Pancreas (tissue), 10 donors: ENCODE results near the gene ZNF268. TPM values are rescaled to one million over a fixed set of nuclear protein-coding genes. Genes with fewer than 3 reads are reported as not detected.
"Not testable (repeated sequence)": the region's sequence is repeated elsewhere in the genome, so short reads cannot be mapped to it uniquely, and the experiment has no call there.

Experiments used
- ATAC-seq, 4 donors: fragments of 200-7000 bp; cut with Tn5 transposase; one replicate each; pipeline versions ENCODE4 v1.8.0 to v1.9.1; 2020; ENCODE audit warnings: mild to moderate bottlenecking in 4 of 4, moderate library complexity in 4 of 4
- DNase-seq, 6 donors: peaks; one replicate each; pipeline ENCODE4 v3.0.0-alpha.2; 2020
- FAIRE-seq: peaks from 2 replicates; lab custom pipeline; 2012; peaks lifted over from hg19 to GRCh38; lab: Jason Lieb, UNC
- H3K27ac ChIP-seq, 4 donors: fragments of 200-600 bp; sonication (generic); 1 replicate in 3 of 4; 2 replicates in 1 of 4; pipeline versions ENCODE4 v1.5.0 to v1.8.0; 2020
- H3K27me3 ChIP-seq, 4 donors: fragments of 200-600 bp; one replicate each; pipeline ENCODE4 v1.8.0; 2021
- H3K36me3 ChIP-seq, 3 donors: fragments of 200-600 bp; sonication (generic) in 1 of 3; one replicate each; pipeline versions ENCODE4 v1.5.0 to v1.8.0; 2020 to 2021
- H3K4me1 ChIP-seq, 3 donors: fragments of 200-600 bp; one replicate each; pipeline ENCODE4 v1.8.0; 2021
- H3K4me3 ChIP-seq, 4 donors: fragments of 200-600 bp; sonication (generic) in 2 of 4; one replicate each; pipeline versions ENCODE4 v1.5.0 to v1.8.0; 2020 to 2021
- H3K9me3 ChIP-seq, 4 donors: fragments of 200-600 bp; one replicate each; pipeline ENCODE4 v1.8.0; 2021
- CTCF ChIP-seq, 4 donors: fragments of 200-600 bp; sonication (generic) in 3 of 4; IDR thresholded peaks; one replicate each; pipeline versions ENCODE4 v1.5.0 to v1.8.0; 2021; ENCODE audit warnings: antibody characterized with exemption in 4 of 4
- WGBS, 2 donors: extraction: QIAGEN DNeasy Blood & Tissue Kit; methylation state at CpG; one replicate each; pipeline ENCODE4 v1.1.7; 2013; 5-methylcytosine and 5-hydroxymethylcytosine counted together
- intact Hi-C, 3 donors: fragments of 100-400 bp; cut with DNase I; formaldehyde crosslinking; loops; one replicate each; pipeline versions ENCODE4 v1.11.1 to v1.14.2; 2022
- polyA plus RNA-seq, 2 donors: library from polyadenylated mRNA; stranded (reverse); fragments of 200-250 nt; gene quantifications; one replicate each; pipeline ENCODE4 v1.2.3, GENCODE V29; 2013
- total RNA-seq, 6 donors: library from RNA; stranded (reverse); fragmentation: NEBNext Ultra II Directional in 4 of 6; extraction: Animal tissue kit (Norgen Biotek cat#: 25700) in 4 of 6; gene quantifications; one replicate each; pipeline versions ENCODE4 v1.2.1 to v1.2.4, GENCODE V29; 2021 to 2023
- donor health status: healthy with polysubstance abuse.
- donor health status: DM: no; HTN: no; CAD: no; lungs with moderate emphysema.
- donor health status: DM: no; HTN: no; CAD: no.
- donor health status: control.
- donor health status: control.
- donor health status: Bipolar disorder and iron deficiency.
- donor health status: DM: yes; HTN: yes; CAD: no.
- donor health status: DM: no; HTN: no; CAD: no.
- donor health status: DM: no; HTN: no; CAD: no.
- donor health status: DM: yes; HTN: yes; CAD: no.

ZNF268 gene
- total and polyA plus RNA-seq, 8 donors: 2.4 to 14.0 (median 8.3) TPM

- H3K36me3 ChIP-seq: no peaks in the 10 kb centered on the region
- TF ChIP-seq CTCF (IDR thresholded peaks at IDR 0.05): no peak
- FAIRE-seq (no peak), ATAC-seq (no peak), DNase-seq (no peak)
- 35 to 40% methylated on average over 30 to 44 of the region's 44 CpGs for WGBS, 2 donors
- H3K4me1 ChIP-seq: no peaks in the 10 kb centered on the region
- peaks cover 0 to 4% (median 0%) of the 10 kb centered on the region in 4 donors for H3K27me3 ChIP-seq
- intact Hi-C loops: no loop called here
- H3K9me3 ChIP-seq: no peaks in the 10 kb centered on the region
- H3K27ac ChIP-seq: no peak overlapping the region
- H3K4me3 ChIP-seq: no peak overlapping the region
Observed at GRCh38 chr12:133236144-133236543, 54.8 kb downstream of the ZNF268 start.

GRCh38 chr12:133236556-133236955 lies 55.3 kb downstream of the ZNF268 start:
- ATAC-seq (no peak), DNase-seq (no peak), FAIRE-seq (no peak)
- H3K9me3 ChIP-seq: no peaks in the 10 kb centered on the region
- intact Hi-C loops: no loop called here
- peaks cover 0 to 4% (median 0%) of the 10 kb centered on the region in 4 donors for H3K27me3 ChIP-seq
- H3K27ac ChIP-seq: no peak overlapping the region
- no peaks in the 10 kb centered on the region for H3K36me3 ChIP-seq
- H3K4me1 ChIP-seq: no peaks in the 10 kb centered on the region
- WGBS, 2 donors: 83 to 85% methylated on average over 12 of the region's 12 CpGs
- H3K4me3 ChIP-seq: no peak overlapping the region
- no peak for TF ChIP-seq CTCF (IDR thresholded peaks at IDR 0.05)

GRCh38 chr12:133251732-133252131 lies 70.4 kb downstream of the ZNF268 start:
- intact Hi-C loops: no loop called here
- DNase-seq: no peak
- TF ChIP-seq CTCF (IDR thresholded peaks at IDR 0.05): no peak
- no peak overlapping the region for H3K4me3 ChIP-seq
- FAIRE-seq: no peak
- H3K36me3 ChIP-seq: no peaks in the 10 kb centered on the region
- ATAC-seq: no peak
- no peaks in the 10 kb centered on the region for H3K27me3 ChIP-seq
- no peaks in the 10 kb centered on the region for H3K9me3 ChIP-seq
- 48 to 51% methylated on average over 6 of the region's 6 CpGs for WGBS, 2 donors
- H3K27ac ChIP-seq: no peak overlapping the region
- no peaks in the 10 kb centered on the region for H3K4me1 ChIP-seq

- WGBS, 2 donors: 16 to 34% methylated on average over 1 of the region's 1 CpG
- H3K4me3 ChIP-seq, DNase-seq, H3K36me3 ChIP-seq, H3K27ac ChIP-seq, FAIRE-seq, intact Hi-C loops, H3K4me1 ChIP-seq, H3K27me3 ChIP-seq, H3K9me3 ChIP-seq: not testable (repeated sequence)
- ATAC-seq: peak in 1 of 4 donors; percentile 36
Observed at GRCh38 chr12:133255833-133256232, 74.5 kb downstream of the ZNF268 start.

- H3K4me1 ChIP-seq: no peaks in the 10 kb centered on the region
- TF ChIP-seq CTCF (IDR thresholded peaks at IDR 0.05): no peak
- WGBS, 2 donors: 22 to 34% methylated on average over 1 of the region's 1 CpG
- no peak overlapping the region for H3K27ac ChIP-seq
- DNase-seq (no peak), ATAC-seq (no peak), FAIRE-seq (no peak)
- H3K36me3 ChIP-seq: no peaks in the 10 kb centered on the region
- no peak overlapping the region for H3K4me3 ChIP-seq
- intact Hi-C loops: no loop called here
- H3K9me3 ChIP-seq: no peaks in the 10 kb centered on the region
- no peaks in the 10 kb centered on the region for H3K27me3 ChIP-seq
Observed at GRCh38 chr12:133256321-133256720, 75.0 kb downstream of the ZNF268 start.
